ENCODE data around the gene RHOJ.
"Not testable (repeated sequence)": the region's sequence is repeated elsewhere in the genome, so short reads cannot be mapped to it uniquely, and the experiment has no call there.

Gene RHOJ

DNA sequence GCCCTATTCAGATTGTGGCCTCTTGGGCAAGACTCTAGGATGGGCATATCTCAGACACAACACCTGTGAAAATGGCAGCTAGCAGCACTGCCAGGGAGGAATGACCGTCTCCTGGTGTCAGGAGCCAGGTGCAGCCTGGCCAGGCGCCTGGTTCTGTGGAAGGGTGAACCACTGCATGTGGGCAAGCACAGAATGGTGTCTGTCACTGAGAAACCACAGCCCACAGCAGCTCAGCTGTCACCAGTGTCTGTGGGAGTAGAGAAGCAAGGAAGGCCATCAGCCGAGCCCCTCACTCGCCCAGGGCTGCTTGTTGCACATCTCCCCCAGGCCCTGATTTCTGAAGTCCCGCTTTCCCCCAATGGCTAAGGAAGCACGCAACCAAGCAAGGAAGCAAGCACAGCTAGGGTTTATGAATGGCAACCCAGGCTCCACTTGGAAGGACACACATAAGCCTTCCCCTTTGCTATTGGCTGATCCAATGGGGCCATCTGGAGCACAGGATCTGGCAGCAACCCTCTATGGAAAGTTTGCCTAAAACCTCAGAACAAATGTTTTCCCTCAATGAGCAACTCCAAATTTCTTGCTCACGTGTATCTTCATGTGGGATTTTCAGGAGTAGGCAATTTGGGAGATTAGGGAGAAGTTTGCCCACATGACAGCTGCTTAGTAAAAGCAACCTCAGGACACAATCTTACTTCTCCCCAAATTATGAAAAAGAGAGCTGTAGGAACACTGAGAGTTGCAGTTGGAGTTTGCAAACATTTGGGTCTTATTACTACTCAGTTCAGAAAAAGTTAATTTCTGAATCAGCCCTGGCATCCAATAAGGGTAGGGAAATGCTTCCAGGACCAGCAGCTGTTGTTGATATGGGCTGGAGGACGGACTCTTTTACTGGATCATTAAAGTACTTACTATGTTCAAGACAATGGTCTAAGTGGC is 69.7 kb downstream of the RHOJ start:
- no peak overlapping the region for H3K4me3 ChIP-seq (ENCODE audit: low read length)
- DNase-seq (ENCODE audit: low read depth), result no peak

DNA sequence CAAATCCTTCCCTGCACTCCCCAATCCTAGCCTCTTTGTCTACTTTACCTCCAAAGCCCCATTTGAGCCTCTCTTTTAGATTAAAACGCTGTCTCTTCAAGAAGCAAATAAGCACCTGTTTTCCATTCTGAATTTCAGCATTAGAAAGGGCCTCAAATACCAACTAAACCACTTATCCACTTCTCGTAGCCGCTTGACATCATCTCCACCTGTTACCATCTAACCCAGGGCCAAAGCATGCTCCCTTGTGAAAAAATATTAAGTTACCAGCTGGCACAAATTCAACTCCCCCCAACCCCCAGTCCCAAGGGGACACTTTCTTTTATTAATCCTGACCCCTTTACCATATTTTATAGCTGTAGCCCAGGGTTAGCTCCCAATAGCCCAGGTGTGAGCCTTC is 71.4 kb downstream of the RHOJ start:
- TF ChIP-seq CTCF (conservative IDR thresholded peaks at IDR 0.05; ENCODE audit: low read depth, low read length), result no peak

More for the DNA sequence above, 69.7 kb downstream of the RHOJ start:
- TF ChIP-seq CTCF (conservative IDR thresholded peaks at IDR 0.05; ENCODE audit: low read depth, low read length), result no peak

GRCh38 chr14:63276016-63276415 is 71.8 kb downstream of the RHOJ start:
- TF ChIP-seq CTCF (conservative IDR thresholded peaks at IDR 0.05; ENCODE audit: low read depth, low read length), result no peak
- H3K4me3 ChIP-seq (ENCODE audit: low read length), result no peak overlapping the region
- no peak for DNase-seq (ENCODE audit: low read depth)

More for the DNA sequence above, 71.4 kb downstream of the RHOJ start:
- DNase-seq (ENCODE audit: low read depth), result no peak
- no peak overlapping the region for H3K4me3 ChIP-seq (ENCODE audit: low read length)

DNA sequence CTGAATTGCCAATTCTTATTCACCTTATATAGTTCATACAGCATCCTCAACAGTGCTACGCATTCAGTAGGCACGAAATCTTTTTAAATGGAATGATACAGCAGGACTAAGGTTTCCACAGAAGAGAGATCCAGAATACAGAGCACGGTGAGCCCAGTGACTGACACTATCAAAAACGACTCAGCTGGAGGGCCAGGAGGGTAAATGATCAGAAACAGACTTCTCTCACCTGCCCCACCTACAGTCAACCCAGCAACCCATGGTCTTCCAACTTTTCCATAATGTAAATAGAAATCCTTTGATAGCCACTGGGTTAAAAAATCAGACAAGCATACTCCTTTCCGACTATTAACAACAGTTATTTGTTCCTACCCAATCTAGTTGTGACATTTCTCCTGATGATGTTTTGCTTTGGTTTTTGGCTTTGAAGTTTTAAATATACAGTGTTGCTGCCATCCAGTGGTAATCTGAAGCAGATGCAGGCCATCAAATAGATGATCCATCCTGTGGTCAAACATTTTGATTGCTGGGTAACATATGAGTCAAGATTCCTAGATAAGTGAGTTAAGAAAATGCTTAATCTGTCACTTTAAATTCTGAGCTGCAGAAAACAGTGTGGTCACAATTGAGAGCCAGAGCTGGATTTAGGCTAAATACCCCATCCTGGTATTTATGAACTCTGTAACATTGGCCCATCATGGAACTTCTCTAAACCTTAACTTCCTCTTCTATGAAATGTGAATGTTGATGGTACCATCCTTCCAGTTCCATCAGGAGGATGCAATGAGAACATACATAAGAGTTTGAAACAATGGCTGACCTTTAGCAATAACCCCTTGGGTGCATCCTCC is 72.5 kb downstream of the RHOJ start:
- TF ChIP-seq CTCF (conservative IDR thresholded peaks at IDR 0.05; ENCODE audit: low read depth, low read length), result peak; percentile 76

GRCh38 chr14:63277591-63278183 is 73.4 kb downstream of the RHOJ start:
- no peak for TF ChIP-seq CTCF (conservative IDR thresholded peaks at IDR 0.05; ENCODE audit: low read depth, low read length)

More for the DNA sequence above, 72.5 kb downstream of the RHOJ start:
- peak; percentile 20 for DNase-seq (ENCODE audit: low read depth)
- no peak overlapping the region for H3K4me3 ChIP-seq (ENCODE audit: low read length)

GRCh38 chr14:63279933-63280332 is 75.7 kb downstream of the RHOJ start:
- not testable (repeated sequence) for H3K4me3 ChIP-seq (ENCODE audit: low read length); DNase-seq (ENCODE audit: low read depth)

More at GRCh38 chr14:63277591-63278183, 73.4 kb downstream of the RHOJ start:
- H3K4me3 ChIP-seq (ENCODE audit: low read length), result no peak overlapping the region
- no peak for DNase-seq (ENCODE audit: low read depth)

Measured in retinal pigment epithelial cell (primary cell).